HG03103 (cell line): ENCODE data around the gene TNFRSF25.

Experiments
- ATAC-seq: cut with Tn5 transposase; IDR thresholded peaks from one replicate; pipeline ENCODE4 v1.9.1; 2021; ENCODE audit warnings: low read depth; ENCODE audit not compliant: unreplicated experiment

TNFRSF25 gene

DNA sequence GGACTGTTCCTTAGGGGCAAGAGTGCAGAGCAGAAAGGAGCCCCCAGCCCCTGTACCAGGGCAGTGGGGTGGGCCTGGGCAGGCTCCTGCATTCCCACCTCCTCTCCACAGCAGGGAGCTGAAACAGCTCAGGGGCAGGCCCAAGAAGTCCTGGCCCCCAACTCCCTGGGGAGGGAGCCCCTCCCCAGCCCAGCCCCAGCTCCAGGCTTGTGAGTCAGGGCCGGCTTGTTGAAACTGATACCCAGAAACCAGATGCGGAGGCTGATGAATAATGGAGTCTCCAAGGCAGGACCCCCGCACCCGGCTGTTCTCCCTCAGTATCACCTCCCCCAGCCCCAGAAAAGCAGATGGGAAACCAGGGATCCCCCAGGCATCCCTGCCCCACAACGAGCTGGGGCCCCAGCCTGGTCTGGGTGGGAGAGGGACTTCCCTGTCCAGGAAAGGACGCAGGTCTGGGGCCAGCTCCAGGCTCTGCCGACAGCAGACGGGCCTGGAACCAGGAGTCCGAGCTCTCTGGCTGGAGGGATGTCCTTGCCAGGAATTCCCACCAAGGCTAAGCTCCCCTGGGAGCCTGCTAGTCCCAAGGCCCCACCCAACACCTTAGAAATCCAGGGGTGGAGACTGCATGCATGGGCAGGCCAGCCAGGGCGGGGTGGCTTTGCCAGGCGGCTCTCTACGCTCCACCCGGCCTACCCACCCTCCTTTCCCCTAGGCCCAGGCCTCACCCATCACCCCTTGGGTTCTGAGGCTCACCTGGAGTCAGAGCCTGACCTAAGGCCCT is 22.8 kb upstream of the TNFRSF25 start:
- no peak for ATAC-seq

- no peak for ATAC-seq
Measured at GRCh38 chr1:6487804-6488484, 22.0 kb upstream of the TNFRSF25 start.

DNA sequence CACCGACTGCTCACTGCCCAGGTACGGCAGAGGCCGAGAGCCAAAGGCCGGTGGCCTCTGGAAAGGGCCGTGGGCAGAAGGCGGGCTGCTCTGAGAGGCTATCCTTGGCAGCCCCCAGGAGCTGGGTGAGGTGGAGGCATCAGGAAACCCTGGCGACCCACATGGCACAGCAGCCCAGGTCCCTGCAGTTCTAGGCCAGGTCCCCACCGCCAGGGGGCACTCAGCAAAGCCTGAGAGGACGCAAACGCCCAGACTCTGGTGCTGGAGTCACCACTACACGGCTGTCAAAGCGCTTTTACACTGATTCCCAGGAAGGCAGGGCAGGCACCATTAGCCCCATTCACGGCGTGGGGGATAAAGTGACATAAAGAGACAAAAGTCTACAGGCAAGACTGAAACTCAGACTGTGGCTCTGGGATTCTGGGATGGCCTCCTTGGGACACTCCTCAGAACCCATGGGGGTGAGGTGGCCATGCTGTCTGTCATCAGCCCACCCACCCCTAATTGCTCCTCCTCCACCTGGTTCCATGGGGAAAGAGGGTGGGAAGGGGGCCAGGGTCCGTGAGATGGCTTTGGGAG is 20.5 kb upstream of the TNFRSF25 start:
- ATAC-seq, result no peak

- ATAC-seq, result no peak
Measured at GRCh38 chr1:6485168-6486101, 19.5 kb upstream of the TNFRSF25 start.

GRCh38 chr1:6484826-6485167 is 18.8 kb upstream of the TNFRSF25 start:
- no peak for ATAC-seq

DNA sequence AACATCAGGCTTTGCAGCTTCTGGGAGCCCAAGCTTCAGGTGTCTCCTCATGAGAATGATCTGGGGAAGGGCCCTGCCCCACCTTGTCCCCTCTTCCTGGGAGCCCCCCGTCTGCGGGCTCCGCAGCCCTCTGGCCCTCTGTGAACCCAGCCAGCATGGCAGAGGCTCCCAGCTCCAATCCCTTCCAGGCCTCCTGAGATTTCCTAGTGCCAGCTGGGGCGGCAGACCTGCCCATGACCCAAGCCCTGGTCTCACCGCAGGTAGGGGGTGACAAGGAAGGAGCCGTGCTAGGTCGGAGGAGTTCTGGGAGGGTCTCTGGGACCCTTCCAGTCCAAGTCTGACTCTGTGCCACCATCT is 17.8 kb upstream of the TNFRSF25 start:
- no peak for ATAC-seq

DNA sequence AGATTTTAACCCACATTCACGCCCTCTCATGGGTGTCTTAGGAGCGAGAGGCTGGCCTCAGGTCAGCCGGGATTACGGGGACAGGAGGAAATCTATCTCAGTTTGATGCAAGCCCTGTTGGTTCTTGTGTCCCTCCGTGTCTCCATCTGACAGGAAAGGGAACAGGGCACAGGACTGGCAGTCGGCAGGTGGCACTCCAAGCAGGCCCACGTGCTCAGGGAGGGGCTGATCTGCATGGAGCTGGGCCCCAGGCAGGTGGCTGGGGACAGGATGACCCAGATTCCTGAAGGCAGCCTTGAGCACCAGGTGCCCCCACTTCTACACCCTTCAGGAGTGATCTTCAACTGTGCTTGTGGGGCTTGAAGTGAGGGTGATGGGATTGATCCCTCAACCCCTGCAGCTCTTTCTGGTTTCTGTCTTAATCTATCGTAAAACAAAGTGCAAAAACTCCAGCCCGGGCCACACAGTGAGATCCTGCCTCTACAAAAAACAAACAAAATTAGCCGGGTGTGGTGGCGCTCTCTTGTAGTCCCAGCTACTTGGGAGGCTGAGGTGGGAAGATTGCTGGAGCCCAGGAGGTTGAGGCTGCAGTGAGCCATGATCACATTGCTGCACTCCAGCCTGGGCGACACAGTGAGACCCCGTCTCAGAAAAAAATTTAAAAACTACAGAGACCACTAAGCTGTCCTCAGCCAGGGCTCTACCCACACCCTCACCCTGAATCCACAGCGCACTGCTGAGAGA is 17.2 kb upstream of the TNFRSF25 start:
- ATAC-seq, result no peak

GRCh38 chr1:6481820-6482219 is 15.8 kb upstream of the TNFRSF25 start:
- no peak for ATAC-seq

- ATAC-seq, result no peak
Measured at GRCh38 chr1:6477039-6477820, 11.3 kb upstream of the TNFRSF25 start.

DNA sequence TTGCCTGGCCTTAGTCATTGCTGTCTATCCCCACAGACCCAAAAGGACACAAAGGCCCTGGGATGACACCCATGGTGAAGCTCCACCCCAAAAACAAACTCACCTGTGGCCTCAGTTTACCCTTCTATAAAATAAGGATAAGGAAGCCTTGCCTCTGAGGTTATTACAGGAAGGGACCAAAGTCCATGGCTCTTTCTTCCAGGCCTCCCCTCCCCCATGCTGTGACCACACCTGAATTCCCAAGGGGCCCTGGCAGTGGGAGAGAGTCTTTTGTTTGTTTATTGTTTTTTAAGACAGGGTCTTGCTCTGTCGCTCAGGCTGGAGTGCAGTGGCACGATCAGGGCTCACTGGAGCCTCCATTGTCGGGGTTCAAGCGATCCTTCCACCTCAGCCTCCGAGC is 10.5 kb upstream of the TNFRSF25 start:
- no peak for ATAC-seq

DNA sequence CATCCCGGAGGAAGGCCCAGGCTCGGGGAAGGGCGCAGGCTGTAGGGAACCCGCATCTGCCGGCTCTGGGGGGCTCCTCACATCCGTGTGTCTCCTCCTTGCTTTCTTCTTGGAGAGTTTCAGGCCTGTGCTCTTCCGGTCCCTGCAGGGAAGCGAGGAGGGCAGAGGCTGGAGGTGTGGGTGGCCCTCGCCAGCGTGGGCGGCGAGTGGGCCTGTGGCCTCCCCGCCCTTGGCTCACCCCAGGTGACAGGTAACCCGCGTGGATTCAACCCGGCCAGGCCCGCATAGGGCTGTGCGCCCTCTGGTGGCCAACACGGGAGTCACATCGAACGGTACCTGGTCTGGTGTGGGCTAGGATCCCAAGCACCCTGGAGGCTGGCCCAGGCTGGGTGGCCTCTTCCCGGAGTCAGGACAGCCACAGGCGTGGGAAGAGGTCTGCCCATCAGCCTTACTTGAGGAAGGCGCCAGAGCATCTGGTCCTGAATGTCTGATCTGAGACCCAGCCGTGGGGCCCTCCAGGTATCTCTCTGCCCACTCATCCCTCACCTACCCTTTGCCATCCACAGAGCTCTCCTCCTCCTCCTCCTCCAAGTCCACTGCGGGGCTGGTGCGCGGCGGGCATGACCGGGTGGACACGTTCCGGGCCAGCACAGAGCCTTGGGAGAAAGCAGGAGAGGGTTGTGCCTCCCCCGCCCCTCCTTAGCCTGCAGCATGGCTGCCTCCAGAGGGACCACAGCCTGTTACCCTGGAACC is 9.6 kb upstream of the TNFRSF25 start:
- ATAC-seq, result no peak

- no peak for ATAC-seq
Measured at GRCh38 chr1:6474815-6475282, 8.9 kb upstream of the TNFRSF25 start.

- no peak for ATAC-seq
Measured at GRCh38 chr1:6473974-6474814, 8.2 kb upstream of the TNFRSF25 start.

DNA sequence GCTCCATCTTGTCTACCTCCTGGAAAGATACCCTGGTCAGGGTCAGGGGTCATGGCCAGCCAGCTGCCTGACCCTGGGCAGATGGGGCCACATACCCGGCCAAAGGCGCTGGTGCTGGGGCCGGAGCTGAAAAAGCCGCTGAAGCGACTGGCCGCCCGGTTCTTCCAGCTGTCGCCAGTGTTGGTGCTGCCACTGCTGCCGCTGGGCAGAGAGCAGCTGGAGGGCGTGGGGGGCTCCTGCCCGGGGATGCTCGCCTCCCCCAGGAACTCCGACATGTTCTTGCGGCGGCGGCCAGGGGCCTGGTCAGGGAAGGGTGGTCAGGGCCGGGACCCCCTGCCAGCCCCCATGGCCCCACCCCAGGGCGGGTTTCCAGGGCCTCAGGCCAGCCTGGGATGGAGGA is 7.2 kb upstream of the TNFRSF25 start:
- ATAC-seq, result no peak

DNA sequence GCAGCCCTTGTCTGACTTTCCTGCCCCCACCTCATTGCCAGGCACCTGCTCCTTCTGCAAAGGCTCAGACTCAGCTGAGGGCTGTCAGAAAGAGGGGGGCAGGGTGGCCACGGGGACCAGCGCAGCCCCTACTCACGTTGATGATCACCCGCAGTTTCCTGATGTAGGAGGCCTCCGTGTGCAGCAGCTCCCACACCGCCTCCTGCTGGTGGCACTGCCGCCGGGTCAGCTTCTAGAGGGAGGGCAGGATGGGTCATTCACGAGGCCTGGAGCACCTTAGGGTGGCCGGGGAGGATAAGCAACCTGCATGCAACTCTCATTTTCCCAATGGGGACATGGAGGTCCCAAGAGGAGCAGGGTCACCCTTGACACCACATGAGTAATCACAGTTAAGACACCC is 6.4 kb upstream of the TNFRSF25 start:
- no peak for ATAC-seq

- no peak for ATAC-seq
Measured at GRCh38 chr1:6471970-6472368, 6.0 kb upstream of the TNFRSF25 start.

- no peak for ATAC-seq
Measured at GRCh38 chr1:6471086-6471969, 5.4 kb upstream of the TNFRSF25 start.
